IMR-90 (cell line): ENCODE data around the gene PYGM. TPM values are rescaled to one million over a fixed set of nuclear protein-coding genes. Genes with fewer than 3 reads are reported as not detected.

ENCODE experiments used
- ATAC-seq: fragments of 200-7000 bp; cut with Tn5 transposase; 2 replicates; pipeline ENCODE4 v1.9.1; 2020; ENCODE audit warnings: low read depth, mild to moderate bottlenecking, moderate library complexity
- BruUV-seq: library from RNA; stranded (reverse); fragments of 400-500 nt; replicated peaks from 2 replicates; lab custom pipeline; 2021; lab: Mats Ljungman, UMichigan
- CTCF ChIA-PET: fragments of 300-600 bp; formaldehyde crosslinking; extraction: SDS; loops from one replicate; lab custom pipeline; 2021; ENCODE audit warnings: antibody characterized with exemption; lab: Yijun Ruan, JAX
- POLR2A ChIA-PET: fragments of 300-600 bp; sonication (Branson Sonifier 250); formaldehyde crosslinking; loops from one replicate; lab custom pipeline; 2022; ENCODE audit warnings: antibody characterized with exemption; ENCODE audit not compliant: unreplicated experiment; lab: Charles Lee
- DNase-seq: peaks from one replicate; pipeline ENCODE4 v3.0.0; 2013
- H2AFZ ChIP-seq: replicated peaks from 2 replicates; pipeline ENCODE3; 2013; ENCODE audit warnings: low read length, mild to moderate bottlenecking; ENCODE audit not compliant: poor library complexity
- H2AK5ac ChIP-seq: 2 replicates; pipeline ENCODE4 v1.6.1; 2013; ENCODE audit warnings: low read depth, low read length, inconsistent platforms
- H2AK9ac ChIP-seq: replicated peaks from 2 replicates; pipeline ENCODE3; 2013; ENCODE audit warnings: mild to moderate bottlenecking, low read depth, low read length, moderate library complexity; ENCODE audit not compliant: poor library complexity
- H2BK120ac ChIP-seq: 2 replicates; pipeline ENCODE4 v1.6.1; 2013; ENCODE audit warnings: low read depth, low read length, inconsistent platforms
- H2BK15ac ChIP-seq: 3 replicates; pipeline ENCODE4 v1.6.1; 2013; ENCODE audit warnings: low read depth, low read length, inconsistent platforms
- H2BK20ac ChIP-seq: 2 replicates; pipeline ENCODE4 v1.6.1; 2013; ENCODE audit warnings: low read depth, mild to moderate bottlenecking, inconsistent platforms, low read length, moderate library complexity
- H2BK5ac ChIP-seq: 2 replicates; pipeline ENCODE4 v1.6.1; 2013; ENCODE audit warnings: mild to moderate bottlenecking, low read depth, low read length, inconsistent platforms; ENCODE audit not compliant: poor library complexity, severe bottlenecking
- H3K14ac ChIP-seq: replicated peaks from 2 replicates; pipeline ENCODE4 v1.6.1; 2013; ENCODE audit warnings: low read depth, low read length, inconsistent platforms
- H3K18ac ChIP-seq: 2 replicates; pipeline ENCODE4 v1.6.1; 2013; ENCODE audit warnings: low read depth, low read length, control low read depth
- H3K23ac ChIP-seq: 2 replicates; pipeline ENCODE4 v1.6.1; 2013; ENCODE audit warnings: low read depth, low read length, inconsistent platforms
- H3K27ac ChIP-seq: 2 replicates; pipeline ENCODE4 v1.5.1; 2013; ENCODE audit warnings: mild to moderate bottlenecking, control low read depth, low read length; ENCODE audit not compliant: insufficient read depth
- H3K27me3 ChIP-seq: 2 replicates; pipeline ENCODE4 v1.6.1; 2013; ENCODE audit warnings: low read length; ENCODE audit not compliant: control insufficient read depth, insufficient read depth
- H3K36me3 ChIP-seq: 2 replicates; pipeline ENCODE4 v1.6.1; 2013; ENCODE audit warnings: low read length, mixed read lengths; ENCODE audit not compliant: control insufficient read depth, insufficient read depth
- H3K4ac ChIP-seq: 2 replicates; pipeline ENCODE4 v1.6.1; 2013; ENCODE audit warnings: low read depth, low read length, inconsistent platforms
- H3K4me1 ChIP-seq: 2 replicates; pipeline ENCODE4 v1.6.1; 2013; ENCODE audit warnings: low read length, mixed read lengths; ENCODE audit not compliant: control insufficient read depth, insufficient read depth
- H3K4me2 ChIP-seq: 2 replicates; pipeline ENCODE4 v1.6.1; 2013; ENCODE audit warnings: low read depth, mild to moderate bottlenecking, control low read depth, low read length, moderate library complexity
- H3K4me3 ChIP-seq: 2 replicates; pipeline ENCODE4 v1.5.1; 2013; ENCODE audit warnings: low read depth, mild to moderate bottlenecking, control low read depth, low read length, moderate library complexity; ENCODE audit not compliant: insufficient read depth
- H3K56ac ChIP-seq: 2 replicates; pipeline ENCODE4 v1.6.1; 2013; ENCODE audit warnings: low read length, inconsistent platforms; ENCODE audit not compliant: insufficient read depth; ENCODE audit errors: extremely low read depth
- H3K79me1 ChIP-seq, 2 experiments: 2 replicates each; pipeline ENCODE4 v1.6.1; 2013; ENCODE audit warnings: low read length in 2 of 2, inconsistent platforms in 1 of 2, low read depth in 1 of 2
- H3K9ac ChIP-seq: 2 replicates; pipeline ENCODE4 v1.6.1; 2013; ENCODE audit warnings: low read depth, low read length, control low read depth
- H3K9me1 ChIP-seq: 2 replicates; pipeline ENCODE4 v1.6.1; 2013; ENCODE audit warnings: low read length, inconsistent platforms; ENCODE audit not compliant: insufficient read depth
- H3K9me3 ChIP-seq: 2 replicates; pipeline ENCODE4 v1.6.1; 2013; ENCODE audit warnings: low read length; ENCODE audit not compliant: control insufficient read depth, insufficient read depth
- H4K20me1 ChIP-seq: 2 replicates; pipeline ENCODE4 v1.6.1; 2013; ENCODE audit warnings: low read length, inconsistent platforms; ENCODE audit not compliant: insufficient read depth
- H4K5ac ChIP-seq: 2 replicates; pipeline ENCODE4 v1.6.1; 2013; ENCODE audit warnings: mild to moderate bottlenecking, low read depth, low read length, control low read depth
- H4K8ac ChIP-seq, 2 experiments: 2 replicates each; pipeline ENCODE4 v1.6.1; 2013; ENCODE audit warnings: low read depth in 2 of 2, low read length in 2 of 2, control low read depth in 1 of 2, inconsistent platforms in 1 of 2
- H4K91ac ChIP-seq: 2 replicates; pipeline ENCODE4 v1.6.1; 2013; ENCODE audit warnings: low read depth, low read length, inconsistent platforms; ENCODE audit not compliant: insufficient read depth
- BHLHE40 ChIP-seq: fragments of 150-350 bp; IDR thresholded peaks from 2 replicates; pipeline ENCODE4 v1.6.1; 2016; ENCODE audit warnings: mild to moderate bottlenecking, low read depth, low read length
- CHD1 ChIP-seq: IDR thresholded peaks from 2 replicates; pipeline ENCODE4 v1.6.1; 2012; ENCODE audit warnings: low read depth, low read length, improper control_type of control experiment
- FOS ChIP-seq: fragments of 150-350 bp; IDR thresholded peaks from 2 replicates; pipeline ENCODE4 v1.6.1; 2016; ENCODE audit warnings: low read depth, low read length
- MAZ ChIP-seq: IDR thresholded peaks from 2 replicates; pipeline ENCODE4 v1.6.1; 2012; ENCODE audit warnings: low read depth, mild to moderate bottlenecking, low read length, improper control_type of control experiment, moderate library complexity, borderline replicate concordance
- POLR2A ChIP-seq: IDR thresholded peaks from 2 replicates; pipeline ENCODE4 v1.6.1; 2012; ENCODE audit warnings: mild to moderate bottlenecking, low read depth, low read length
- RAD21 ChIP-seq: IDR thresholded peaks from 2 replicates; pipeline ENCODE4 v1.6.1; 2012; ENCODE audit warnings: low read length, improper control_type of control experiment
- RCOR1 ChIP-seq: IDR thresholded peaks from 2 replicates; pipeline ENCODE4 v1.6.1; 2012; ENCODE audit warnings: mild to moderate bottlenecking, low read length, improper control_type of control experiment; ENCODE audit not compliant: insufficient replicate concordance
- RFX5 ChIP-seq: IDR thresholded peaks from 2 replicates; pipeline ENCODE4 v1.8.0; 2012; ENCODE audit warnings: low read depth, mild to moderate bottlenecking, low read length, moderate library complexity
- SMC3 ChIP-seq: fragments of 150-350 bp; IDR thresholded peaks from 2 replicates; pipeline ENCODE4 v1.6.1; 2016; ENCODE audit warnings: low read depth, mild to moderate bottlenecking, antibody characterized with exemption, low read length, moderate library complexity
- WGBS, 2 experiments: methylation state at CpG; one replicate each; pipeline versions ENCODE4 v1.1.5 to v1.1.7; 2013; ENCODE audit warnings: missing lambda C conversion rate in 2 of 2; ENCODE audit not compliant: insufficient read length in 1 of 2; ENCODE audit errors: extremely low coverage in 2 of 2; 5-methylcytosine and 5-hydroxymethylcytosine counted together
- dilution Hi-C: fragments of 300-500 bp; cut with HindIII; formaldehyde crosslinking; loops from one replicate; pipeline ENCODE4 v1.14.3; 2018; ENCODE audit warnings: low sequenced_read_pairs; ENCODE audit not compliant: unreplicated experiment
- in situ Hi-C: fragments of 300-500 bp; cut with MboI; formaldehyde crosslinking; loops from 3 replicates; pipeline ENCODE4 v1.14.3; 2019; ENCODE audit warnings: low sequenced_read_pairs, inconsistent platforms, mixed read lengths
- intact Hi-C: fragments of 100-400 bp; cut with micrococcal nuclease; formaldehyde crosslinking; loops from 2 replicates; pipeline ENCODE4 v1.10.0; 2022
- polyA plus RNA-seq, 3 experiments: library from polyadenylated mRNA; depleted of rRNA; stranded (reverse); fragments of >200 nt; gene quantifications; 2 replicates each; pipeline ENCODE4 v1.2.3, GENCODE V29; 2012; ENCODE audit warnings: low replicate concordance in 1 of 3
- total RNA-seq: library from RNA; depleted of rRNA; stranded (reverse); fragments of >200 nt; gene quantifications from 2 replicates; pipeline ENCODE4 v1.2.3, GENCODE V29; 2012
- TF ChIP-seq, protein P1 (sequence below): conservative IDR thresholded peaks from 2 replicates; pipeline ENCODE4 v1.5.1; 2012; ENCODE audit warnings: mild to moderate bottlenecking, low read depth, low read length, improper control_type of control experiment
- TF ChIP-seq, protein P2 (sequence below): fragments of 150-350 bp; IDR thresholded peaks from 2 replicates; pipeline ENCODE4 v1.6.1; 2017; ENCODE audit warnings: mild to moderate bottlenecking, antibody characterized with exemption, low read length, low read depth

Gene PYGM
- total and polyA plus RNA-seq, 2 of the 4 experiments (the other 2 are of a cell fraction): 0.18 to 0.21 TPM

DNA sequence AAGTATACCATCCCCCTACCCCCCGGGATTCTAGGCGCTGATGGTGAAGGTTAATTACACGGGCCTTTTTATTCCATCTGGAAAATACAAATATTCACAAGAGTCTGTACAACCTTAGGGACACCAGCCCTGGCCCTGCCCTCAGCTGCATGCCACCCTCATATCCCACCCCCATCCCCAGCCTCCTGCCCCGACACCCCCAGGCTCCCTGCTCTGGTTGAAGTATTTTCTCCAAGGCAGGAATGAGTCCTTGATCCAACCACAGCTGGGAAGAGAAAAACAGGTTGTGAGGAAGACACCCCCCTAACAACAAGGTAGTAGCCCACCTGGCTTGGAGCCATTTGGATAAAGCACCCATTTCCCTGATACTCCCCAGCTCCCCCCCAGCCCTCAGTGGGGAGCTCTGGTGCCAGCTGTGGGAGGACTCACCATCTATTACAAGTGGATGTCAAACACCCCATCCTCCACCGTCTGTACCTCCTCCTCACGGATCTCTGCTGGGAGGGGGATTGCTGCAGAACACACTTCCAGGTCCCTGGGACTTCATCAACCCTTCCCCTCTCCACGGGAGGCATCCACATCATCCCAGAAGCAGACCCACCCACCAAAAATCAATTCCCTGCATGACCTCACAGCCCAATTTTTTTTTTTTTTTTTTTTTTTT, 32.8 kb downstream of the PYGM start:
- no peak overlapping the region for H3K27ac ChIP-seq
- no peak for TF ChIP-seq MAZ
- no peak for TF ChIP-seq SMC3
- TF ChIP-seq, protein P1, sequence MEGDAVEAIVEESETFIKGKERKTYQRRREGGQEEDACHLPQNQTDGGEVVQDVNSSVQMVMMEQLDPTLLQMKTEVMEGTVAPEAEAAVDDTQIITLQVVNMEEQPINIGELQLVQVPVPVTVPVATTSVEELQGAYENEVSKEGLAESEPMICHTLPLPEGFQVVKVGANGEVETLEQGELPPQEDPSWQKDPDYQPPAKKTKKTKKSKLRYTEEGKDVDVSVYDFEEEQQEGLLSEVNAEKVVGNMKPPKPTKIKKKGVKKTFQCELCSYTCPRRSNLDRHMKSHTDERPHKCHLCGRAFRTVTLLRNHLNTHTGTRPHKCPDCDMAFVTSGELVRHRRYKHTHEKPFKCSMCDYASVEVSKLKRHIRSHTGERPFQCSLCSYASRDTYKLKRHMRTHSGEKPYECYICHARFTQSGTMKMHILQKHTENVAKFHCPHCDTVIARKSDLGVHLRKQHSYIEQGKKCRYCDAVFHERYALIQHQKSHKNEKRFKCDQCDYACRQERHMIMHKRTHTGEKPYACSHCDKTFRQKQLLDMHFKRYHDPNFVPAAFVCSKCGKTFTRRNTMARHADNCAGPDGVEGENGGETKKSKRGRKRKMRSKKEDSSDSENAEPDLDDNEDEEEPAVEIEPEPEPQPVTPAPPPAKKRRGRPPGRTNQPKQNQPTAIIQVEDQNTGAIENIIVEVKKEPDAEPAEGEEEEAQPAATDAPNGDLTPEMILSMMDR: no peak
- TF ChIP-seq RAD21: no peak
- no peak for TF ChIP-seq POLR2A
- no peak for TF ChIP-seq RFX5
- TF ChIP-seq RCOR1: no peak
- TF ChIP-seq, protein P2, sequence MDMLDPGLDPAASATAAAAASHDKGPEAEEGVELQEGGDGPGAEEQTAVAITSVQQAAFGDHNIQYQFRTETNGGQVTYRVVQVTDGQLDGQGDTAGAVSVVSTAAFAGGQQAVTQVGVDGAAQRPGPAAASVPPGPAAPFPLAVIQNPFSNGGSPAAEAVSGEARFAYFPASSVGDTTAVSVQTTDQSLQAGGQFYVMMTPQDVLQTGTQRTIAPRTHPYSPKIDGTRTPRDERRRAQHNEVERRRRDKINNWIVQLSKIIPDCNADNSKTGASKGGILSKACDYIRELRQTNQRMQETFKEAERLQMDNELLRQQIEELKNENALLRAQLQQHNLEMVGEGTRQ: no peak
- no peak for TF ChIP-seq CHD1
- TF ChIP-seq BHLHE40: no peak
- TF ChIP-seq FOS: no peak
- no TSS peak for BruUV-seq

More for the DNA sequence above, 32.8 kb downstream of the PYGM start:
- ATAC-seq (no peak), DNase-seq (no peak)
- Histone ChIP-seq H2AFZ (no peak overlapping the region), H3K18ac (no peak overlapping the region), H2AK9ac (no peak overlapping the region), H3K4ac (no peak overlapping the region), H3K23ac (no peak overlapping the region), H3K36me3 (no peaks in the 10 kb centered on the region), H4K5ac (no peak overlapping the region), H3K14ac (no peak overlapping the region), H3K9me3 (no peaks in the 10 kb centered on the region), H2BK120ac (no peak overlapping the region), H3K27me3 (peaks cover 50% of the 10 kb centered on the region), H3K79me1 (no peaks in the 10 kb centered on the region), H3K9me1 (no peaks in the 10 kb centered on the region), H2BK15ac (no peak overlapping the region), H2BK5ac (no peak overlapping the region), H2AK5ac (no peak overlapping the region), H3K4me3 (no peak overlapping the region), H4K8ac (no peak overlapping the region), H2BK20ac (no peak overlapping the region), H3K9ac (no peak overlapping the region), H4K20me1 (no peaks in the 10 kb centered on the region), H3K4me1 (no peaks in the 10 kb centered on the region), H4K91ac (no peak overlapping the region), H3K56ac (no peak overlapping the region), H3K4me2 (no peak overlapping the region)
- dilution Hi-C loops: no loop called here
- intact Hi-C loops: no loop called here
- in situ Hi-C loops: no loop called here
- ChIA-PET POLR2A (no interaction called here), CTCF (interaction anchor here (0.7 kb wide), 1 partner anchor 67 kb away, joined by 7 read pairs; no protein-coding TSS in a partner anchor)
- WGBS, 2 experiments: no CpG with 5 or more reads among the region's 7 CpGs
